Measurements from ENCODE around the gene UBL5.
"Not testable (repeated sequence)": the region's sequence is repeated elsewhere in the genome, so short reads cannot be mapped to it uniquely, and the experiment has no call there.

Gene UBL5

DNA sequence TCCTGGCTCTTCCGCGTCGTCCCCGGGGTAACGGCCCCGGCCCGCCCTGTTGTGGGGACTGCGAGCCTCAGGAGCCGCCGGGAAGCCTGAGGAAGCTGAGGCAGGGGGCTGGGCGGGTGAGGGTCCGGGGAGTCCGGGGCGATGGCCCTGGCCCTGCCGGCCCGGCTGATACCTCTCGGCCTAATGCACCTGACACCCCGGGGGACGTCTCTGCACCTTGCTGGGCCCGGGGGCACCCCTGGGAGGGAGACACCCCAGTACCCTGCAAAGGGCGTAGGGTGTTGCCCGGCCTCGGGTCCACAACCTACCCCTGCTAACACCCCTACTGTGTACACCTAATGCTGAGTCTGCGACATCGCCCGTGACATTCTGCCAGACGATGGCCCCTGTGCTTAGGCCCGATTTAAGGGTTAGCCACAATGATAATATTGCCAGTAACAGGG lies 7.8 kb downstream of the UBL5 start:
- FAIRE-seq = no peak
- no peak for DNase-seq (ENCODE audit: insufficient read length, low spot score)
- TF ChIP-seq TAF1 (IDR thresholded peaks at IDR 0.05; ENCODE audit: low read depth, low read length) = no peak
- no peak for TF ChIP-seq POLR2AphosphoS5 (IDR thresholded peaks at IDR 0.05; ENCODE audit: low read depth, low read length)

DNA sequence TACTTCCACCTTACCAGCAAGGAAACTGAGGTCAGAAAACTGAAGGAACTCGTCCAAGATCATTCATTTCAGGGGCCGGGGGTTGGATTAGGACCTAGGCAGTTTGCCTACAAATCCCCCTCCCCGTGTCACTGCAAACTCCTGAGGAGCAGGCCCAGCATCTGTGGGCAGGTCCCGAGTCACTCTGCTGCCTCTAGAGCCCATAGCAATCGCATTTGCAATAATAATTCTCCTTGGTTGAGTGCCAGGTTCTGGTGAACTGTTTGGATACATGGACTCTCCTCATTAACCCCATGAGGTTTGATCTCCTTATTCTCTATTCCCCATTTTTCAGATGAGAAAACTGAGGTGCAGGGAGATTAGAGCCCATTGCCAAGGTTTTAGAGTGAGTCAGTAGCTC lies 8.3 kb downstream of the UBL5 start:
- FAIRE-seq = peak; percentile 16
- no peak for DNase-seq (ENCODE audit: insufficient read length, low spot score)
- TF ChIP-seq POU2F2 (IDR thresholded peaks at IDR 0.05; ENCODE audit: low read depth, low read length) (no peak), POLR2AphosphoS5 (IDR thresholded peaks at IDR 0.05; ENCODE audit: low read depth, low read length) (no peak)

DNA sequence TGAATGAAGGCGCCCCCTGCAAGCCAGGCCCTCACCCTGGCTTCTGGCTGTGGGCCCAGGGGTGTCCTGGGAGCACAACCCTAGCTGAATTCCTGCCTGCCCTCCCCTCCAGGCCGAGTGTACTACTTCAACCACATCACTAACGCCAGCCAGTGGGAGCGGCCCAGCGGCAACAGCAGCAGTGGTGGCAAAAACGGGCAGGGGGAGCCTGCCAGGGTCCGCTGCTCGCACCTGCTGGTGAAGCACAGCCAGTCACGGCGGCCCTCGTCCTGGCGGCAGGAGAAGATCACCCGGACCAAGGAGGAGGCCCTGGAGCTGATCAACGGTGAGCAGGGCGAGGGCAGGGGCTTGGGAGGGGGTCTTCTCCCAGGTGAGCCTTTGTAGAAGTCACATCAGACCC lies 10.6 kb downstream of the UBL5 start:
- no peak for TF ChIP-seq POLR2A (IDR thresholded peaks at IDR 0.05; ENCODE audit: low read depth, low read length)
- no peak for TF ChIP-seq PAX5 (IDR thresholded peaks at IDR 0.05; ENCODE audit: insufficient read depth, low read length, severe bottlenecking)
- TF ChIP-seq TAF1 (IDR thresholded peaks at IDR 0.05; ENCODE audit: low read depth, low read length) = no peak
- TF ChIP-seq SPI1 (IDR thresholded peaks at IDR 0.05; ENCODE audit: low read depth, low read length) = no peak
- no peak for TF ChIP-seq POU2F2 (IDR thresholded peaks at IDR 0.05; ENCODE audit: low read depth, low read length)
- no peak for TF ChIP-seq POLR2AphosphoS5 (IDR thresholded peaks at IDR 0.05; ENCODE audit: low read depth, low read length)
- DNase-seq (ENCODE audit: insufficient read length, low spot score) (no peak), FAIRE-seq (no peak)

DNA sequence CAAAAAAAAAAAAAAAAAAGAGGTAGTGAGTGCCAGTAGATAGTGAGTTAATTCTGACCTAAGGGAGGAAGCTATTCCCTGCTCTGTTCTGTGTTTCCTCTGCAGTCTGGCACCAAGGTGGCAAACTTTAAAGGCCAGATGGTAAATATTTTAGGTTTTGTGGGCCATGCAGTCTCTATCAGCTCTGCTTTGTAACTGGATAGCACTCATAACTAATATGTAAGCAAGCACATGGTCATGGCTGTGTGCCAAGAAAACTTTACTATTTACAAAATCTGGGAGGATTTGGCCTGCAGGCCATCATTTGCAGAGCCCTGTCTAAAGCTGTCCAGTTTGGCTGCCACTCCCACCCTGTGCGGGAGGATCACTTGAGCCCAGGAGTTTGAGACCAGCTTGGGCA lies 11.7 kb downstream of the UBL5 start:
- no peak for FAIRE-seq
- no peak for DNase-seq (ENCODE audit: insufficient read length, low spot score)
- TF ChIP-seq POLR2AphosphoS5 (IDR thresholded peaks at IDR 0.05; ENCODE audit: low read depth, low read length) = no peak
- no peak for TF ChIP-seq TAF1 (IDR thresholded peaks at IDR 0.05; ENCODE audit: low read depth, low read length)
- TF ChIP-seq POLR2A (IDR thresholded peaks at IDR 0.05; ENCODE audit: low read depth, low read length) = no peak
- no peak for TF ChIP-seq PAX5 (IDR thresholded peaks at IDR 0.05; ENCODE audit: insufficient read depth, low read length, severe bottlenecking)
- no peak for TF ChIP-seq SPI1 (IDR thresholded peaks at IDR 0.05; ENCODE audit: low read depth, low read length)
- TF ChIP-seq POU2F2 (IDR thresholded peaks at IDR 0.05; ENCODE audit: low read depth, low read length) = no peak

DNA sequence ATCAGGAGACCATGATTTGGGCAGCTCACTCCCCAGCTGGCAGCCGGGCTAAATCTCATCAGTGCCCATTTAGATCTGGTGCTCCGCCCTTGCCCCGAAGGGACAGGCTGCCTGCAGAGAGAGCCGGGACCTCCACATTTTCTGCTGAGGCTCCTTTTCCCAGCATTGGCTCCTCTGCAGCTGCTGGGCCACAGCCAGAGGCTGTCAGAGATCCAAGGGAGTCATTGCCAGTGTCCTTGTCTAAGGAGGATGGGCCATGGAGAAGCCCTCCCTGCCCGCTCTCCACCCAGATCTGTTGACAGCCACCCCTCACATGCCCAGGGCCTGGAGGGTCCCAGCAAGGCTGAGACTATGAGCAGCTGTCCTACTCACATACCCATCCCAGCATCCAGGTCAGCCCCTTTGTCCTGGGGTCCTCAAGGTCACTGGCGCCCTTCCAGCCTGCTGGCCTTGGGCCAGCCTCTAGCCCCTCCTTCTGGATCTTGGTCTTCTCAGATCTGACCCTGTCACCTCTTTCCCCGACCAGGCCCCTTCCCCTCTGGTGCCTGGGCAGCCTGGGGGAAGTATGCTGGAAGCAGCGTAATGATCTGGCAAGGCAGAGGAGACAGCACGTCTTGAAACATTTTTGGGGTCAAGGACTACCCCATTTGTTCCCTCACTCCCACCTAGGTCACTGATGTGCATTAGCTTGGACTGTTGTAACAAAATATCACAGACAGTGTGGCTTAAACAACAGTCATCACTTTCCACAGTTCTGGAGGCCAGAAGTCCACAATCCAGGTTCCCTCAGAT lies 15.3 kb downstream of the UBL5 start:
- no peak for FAIRE-seq
- TF ChIP-seq POLR2AphosphoS5 (IDR thresholded peaks at IDR 0.05; ENCODE audit: low read depth, low read length) (no peak), POU2F2 (IDR thresholded peaks at IDR 0.05; ENCODE audit: low read depth, low read length) (no peak), PAX5 (IDR thresholded peaks at IDR 0.05; ENCODE audit: insufficient read depth, low read length, severe bottlenecking) (no peak), TAF1 (IDR thresholded peaks at IDR 0.05; ENCODE audit: low read depth, low read length) (no peak), SPI1 (IDR thresholded peaks at IDR 0.05; ENCODE audit: low read depth, low read length) (no peak), POLR2A (IDR thresholded peaks at IDR 0.05; ENCODE audit: low read depth, low read length) (no peak)
- no peak for DNase-seq (ENCODE audit: insufficient read length, low spot score)

DNA sequence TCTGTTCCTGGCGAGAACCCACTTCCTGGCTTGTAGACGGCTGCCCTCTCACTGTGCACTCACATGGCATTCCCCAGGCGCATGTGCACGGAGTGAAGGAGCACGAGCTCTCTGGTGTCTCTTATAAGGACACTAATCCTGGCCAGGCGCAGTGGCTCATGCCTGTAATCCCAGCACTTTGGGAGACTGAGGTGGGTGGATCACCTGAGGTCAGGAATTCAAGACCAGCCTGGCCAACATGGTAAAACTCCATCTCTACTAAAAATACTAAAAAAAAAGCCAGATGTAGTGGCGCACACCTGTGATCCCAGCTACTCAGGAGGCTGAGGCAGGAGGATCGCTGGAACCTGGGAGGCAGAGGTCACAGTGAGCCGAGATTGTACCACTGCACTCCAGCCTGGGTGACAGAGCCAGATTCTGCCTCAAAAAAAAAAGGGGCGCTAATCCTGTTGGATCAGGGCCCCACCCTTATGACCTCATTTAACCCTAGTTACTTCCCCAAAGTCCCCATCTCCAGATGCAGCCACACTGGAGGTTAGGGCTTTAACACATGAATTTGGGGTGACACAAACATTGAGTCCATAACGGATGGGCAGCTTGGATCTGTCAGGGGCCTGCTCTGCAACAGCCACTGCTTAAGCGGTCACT lies 16.0 kb downstream of the UBL5 start:
- not testable (repeated sequence) for FAIRE-seq; DNase-seq (ENCODE audit: insufficient read length, low spot score)

DNA sequence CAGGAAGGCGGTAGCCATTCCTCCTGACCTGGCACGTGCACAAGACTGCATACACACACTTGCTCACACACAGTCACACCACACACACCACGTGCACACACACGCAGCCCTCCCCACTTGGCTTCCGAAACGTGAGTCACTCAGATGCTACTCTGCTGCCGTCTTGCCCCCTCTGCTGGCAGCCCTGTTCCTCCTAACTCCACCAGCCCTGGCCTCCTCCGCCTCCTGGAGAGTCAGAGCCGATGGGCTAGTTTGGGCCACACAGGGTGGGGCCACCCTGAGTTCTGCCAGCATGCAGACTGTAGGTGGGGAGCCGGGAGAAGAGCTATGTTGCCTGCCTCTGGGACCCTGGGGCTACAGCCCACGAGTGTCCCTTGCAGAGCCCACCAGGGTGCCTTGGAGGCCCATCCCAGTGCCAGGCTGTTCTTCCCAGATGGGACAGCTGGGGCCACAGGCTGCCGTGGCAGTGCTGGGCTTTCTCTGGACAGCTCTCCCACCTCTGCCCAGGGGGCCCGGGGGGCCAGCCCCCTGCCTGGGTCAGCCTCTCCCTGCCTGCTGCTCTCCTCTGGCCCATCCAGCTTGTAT lies 19.5 kb downstream of the UBL5 start:
- TF ChIP-seq POLR2AphosphoS5 (IDR thresholded peaks at IDR 0.05; ENCODE audit: low read depth, low read length) = no peak
- FAIRE-seq = peak; percentile 70
- no peak for DNase-seq (ENCODE audit: insufficient read length, low spot score)

DNA sequence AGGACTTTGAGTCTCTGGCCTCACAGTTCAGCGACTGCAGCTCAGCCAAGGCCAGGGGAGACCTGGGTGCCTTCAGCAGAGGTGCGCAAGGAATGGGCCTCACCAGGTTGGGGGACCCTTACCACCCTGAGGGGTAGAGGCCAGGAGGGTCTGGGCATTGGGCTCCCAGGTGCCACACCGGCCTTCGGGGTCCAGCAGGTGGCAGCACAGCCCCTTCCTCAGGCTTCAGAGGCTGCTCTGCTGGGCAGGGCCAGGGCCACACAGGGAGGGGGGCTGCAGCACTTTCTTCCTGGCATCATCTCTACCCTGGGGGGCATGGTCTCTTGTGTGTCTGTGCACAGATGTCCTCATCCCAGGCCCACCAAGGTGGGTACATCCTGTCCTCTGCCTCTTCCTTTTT lies 20.3 kb downstream of the UBL5 start:
- DNase-seq (ENCODE audit: insufficient read length, low spot score) (no peak), FAIRE-seq (no peak)
- TF ChIP-seq POLR2A (IDR thresholded peaks at IDR 0.05; ENCODE audit: low read depth, low read length) = no peak
- TF ChIP-seq TAF1 (IDR thresholded peaks at IDR 0.05; ENCODE audit: low read depth, low read length) = no peak
- no peak for TF ChIP-seq POU2F2 (IDR thresholded peaks at IDR 0.05; ENCODE audit: low read depth, low read length)
- no peak for TF ChIP-seq POLR2AphosphoS5 (IDR thresholded peaks at IDR 0.05; ENCODE audit: low read depth, low read length)
- no peak for TF ChIP-seq PAX5 (IDR thresholded peaks at IDR 0.05; ENCODE audit: insufficient read depth, low read length, severe bottlenecking)
- no peak for TF ChIP-seq SPI1 (IDR thresholded peaks at IDR 0.05; ENCODE audit: low read depth, low read length)

DNA sequence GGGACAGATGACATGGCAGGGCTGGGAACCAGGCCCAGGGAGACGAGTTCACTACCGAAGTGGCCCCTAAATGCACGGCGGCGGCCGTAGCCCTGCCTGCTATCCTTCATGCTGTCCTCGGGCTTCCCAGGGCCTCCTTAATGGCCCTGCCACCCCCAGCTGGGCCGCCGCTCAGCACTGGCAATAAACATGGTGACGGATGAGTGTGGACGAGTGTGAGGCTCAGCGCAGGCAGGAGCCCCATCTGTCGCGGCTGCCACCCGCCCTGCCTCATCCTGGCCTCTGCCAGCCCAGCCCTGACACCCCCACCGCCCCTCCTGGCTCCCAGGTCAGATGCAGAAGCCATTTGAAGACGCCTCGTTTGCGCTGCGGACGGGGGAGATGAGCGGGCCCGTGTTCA lies 21.0 kb downstream of the UBL5 start:
- TF ChIP-seq POLR2A (IDR thresholded peaks at IDR 0.05; ENCODE audit: low read depth, low read length) (no peak), POU2F2 (IDR thresholded peaks at IDR 0.05; ENCODE audit: low read depth, low read length) (no peak), POLR2AphosphoS5 (IDR thresholded peaks at IDR 0.05; ENCODE audit: low read depth, low read length) (no peak), TAF1 (IDR thresholded peaks at IDR 0.05; ENCODE audit: low read depth, low read length) (no peak), SPI1 (IDR thresholded peaks at IDR 0.05; ENCODE audit: low read depth, low read length) (no peak), PAX5 (IDR thresholded peaks at IDR 0.05; ENCODE audit: insufficient read depth, low read length, severe bottlenecking) (no peak)
- DNase-seq (ENCODE audit: insufficient read length, low spot score) (no peak), FAIRE-seq (no peak)

DNA sequence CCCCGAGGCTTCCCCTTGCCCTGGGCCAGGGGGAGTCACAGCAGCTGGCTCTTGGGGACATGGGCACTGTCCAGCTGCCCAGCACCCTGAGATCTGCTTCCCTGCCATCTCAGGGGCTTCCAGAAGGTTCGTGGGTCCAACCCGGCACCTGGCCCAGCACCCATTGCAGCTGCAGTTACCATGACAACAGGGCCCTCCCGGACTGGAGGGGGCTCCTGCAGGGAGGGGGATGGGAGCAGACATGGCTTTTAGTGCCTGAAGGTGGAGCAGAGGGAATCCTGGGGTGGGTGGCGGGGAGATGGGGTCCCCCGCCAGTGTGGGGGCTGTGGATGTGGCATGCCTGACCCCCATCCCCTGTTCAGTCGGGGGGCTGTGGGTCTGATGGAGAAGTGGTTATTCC lies 22.1 kb downstream of the UBL5 start:
- TF ChIP-seq POLR2AphosphoS5 (IDR thresholded peaks at IDR 0.05; ENCODE audit: low read depth, low read length) (no peak), POLR2A (IDR thresholded peaks at IDR 0.05; ENCODE audit: low read depth, low read length) (no peak), SPI1 (IDR thresholded peaks at IDR 0.05; ENCODE audit: low read depth, low read length) (no peak), TAF1 (IDR thresholded peaks at IDR 0.05; ENCODE audit: low read depth, low read length) (no peak), POU2F2 (IDR thresholded peaks at IDR 0.05; ENCODE audit: low read depth, low read length) (no peak), PAX5 (IDR thresholded peaks at IDR 0.05; ENCODE audit: insufficient read depth, low read length, severe bottlenecking) (no peak)
- DNase-seq (ENCODE audit: insufficient read length, low spot score) (no peak), FAIRE-seq (no peak)

All from GM12891 (cell line).